CD4-positive, alpha-beta T cell treated with Interleukin-2 at 100 ng/mL for 4 hours (primary cell): Measurements from ENCODE around the gene RAN.
"Not testable (repeated sequence)": the region's sequence is repeated elsewhere in the genome, so short reads cannot be mapped to it uniquely, and the experiment has no call there.

ENCODE experiments used
- DNase-seq: peaks from one replicate; pipeline ENCODE4 v3.0.0-alpha.2; 2020; ENCODE audit warnings: low spot score

The RAN gene

DNA sequence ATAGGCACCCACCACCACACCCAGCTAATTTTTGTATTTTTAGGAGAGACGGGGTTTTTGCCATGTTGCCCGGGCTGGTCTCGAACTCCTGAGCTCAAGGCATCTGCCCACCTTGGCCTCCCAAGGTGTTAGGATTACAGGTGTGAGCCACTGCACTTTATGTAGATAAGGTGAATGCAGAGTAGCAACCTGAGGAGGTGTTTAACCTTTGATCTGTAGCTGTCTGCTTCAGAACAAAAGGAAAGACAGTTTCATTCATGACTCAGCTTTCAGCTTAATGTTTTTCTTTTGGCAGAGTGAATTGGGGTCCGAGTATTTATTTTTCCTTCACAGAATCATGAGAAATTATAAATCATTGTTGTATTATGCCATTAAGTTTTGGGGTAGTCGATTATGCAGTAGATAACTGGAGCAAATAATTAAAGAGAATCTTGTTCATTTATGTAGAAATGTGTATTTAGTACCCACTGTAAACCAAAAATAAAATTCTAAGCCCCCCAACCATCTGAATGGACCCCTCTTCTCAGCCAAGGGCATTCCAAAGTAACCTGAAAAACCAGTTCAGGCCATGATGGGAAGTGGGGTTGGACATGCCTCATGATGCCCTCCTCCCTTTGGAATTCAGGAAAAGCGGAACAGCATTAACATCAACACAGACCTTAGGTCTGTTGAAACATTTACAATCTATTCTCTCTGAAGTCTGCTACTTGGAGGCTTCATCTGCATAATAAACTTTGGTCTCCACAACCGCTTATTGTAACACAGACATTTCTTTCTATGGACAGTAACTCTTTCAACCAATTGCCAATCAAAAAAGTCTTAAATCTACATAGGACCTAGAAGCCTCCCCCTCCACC lies 22.1 kb upstream of the RAN start:
- DNase-seq, result no peak

DNA sequence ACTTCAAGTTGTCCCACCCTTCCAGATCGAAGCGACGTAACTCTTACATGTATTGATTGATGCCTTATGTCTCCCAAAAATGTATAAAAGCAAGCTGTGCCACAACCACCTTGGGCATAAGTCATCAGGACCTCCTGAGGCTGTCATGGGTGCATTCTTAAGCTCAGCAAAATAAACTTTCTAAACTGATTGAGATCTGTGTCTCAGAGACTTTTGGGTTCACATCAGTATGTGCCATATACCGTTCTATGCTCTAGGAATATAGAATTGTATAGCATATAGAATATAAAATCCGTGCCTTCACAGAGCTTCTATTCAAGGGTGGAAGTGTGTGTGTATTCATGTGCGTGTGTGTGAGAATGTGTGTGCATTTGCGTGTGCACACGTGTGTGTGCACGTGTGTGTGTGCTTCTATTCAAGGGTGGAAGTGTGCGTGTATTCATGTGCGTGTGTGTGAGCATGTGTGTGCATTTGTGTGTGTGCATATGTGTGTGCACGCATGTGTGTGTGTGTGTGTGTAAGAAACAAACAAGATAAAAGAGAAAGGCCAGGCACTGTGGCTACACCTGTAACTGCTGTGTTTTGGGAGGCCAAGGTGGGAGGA lies 21.3 kb upstream of the RAN start:
- no peak for DNase-seq

DNA sequence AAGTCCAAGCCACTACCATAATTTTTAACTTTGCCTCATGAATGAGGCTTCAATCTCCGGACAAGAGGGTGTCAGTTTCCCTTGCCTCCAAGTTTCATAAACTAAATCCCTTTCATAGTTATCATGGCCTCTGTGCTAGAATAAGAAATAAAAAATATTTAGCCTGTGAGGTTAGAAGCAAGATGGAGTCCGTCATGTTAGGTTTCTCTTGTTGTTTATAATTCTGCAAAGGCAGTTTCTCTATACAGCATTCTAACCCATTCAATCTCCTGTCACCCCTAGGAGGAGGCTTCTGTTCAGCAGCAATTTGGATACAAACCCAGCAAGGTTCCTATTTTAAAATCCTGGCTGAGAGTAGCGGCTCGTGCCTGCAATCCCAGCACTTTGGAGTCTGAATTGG lies 15.8 kb upstream of the RAN start:
- no peak for DNase-seq

DNA sequence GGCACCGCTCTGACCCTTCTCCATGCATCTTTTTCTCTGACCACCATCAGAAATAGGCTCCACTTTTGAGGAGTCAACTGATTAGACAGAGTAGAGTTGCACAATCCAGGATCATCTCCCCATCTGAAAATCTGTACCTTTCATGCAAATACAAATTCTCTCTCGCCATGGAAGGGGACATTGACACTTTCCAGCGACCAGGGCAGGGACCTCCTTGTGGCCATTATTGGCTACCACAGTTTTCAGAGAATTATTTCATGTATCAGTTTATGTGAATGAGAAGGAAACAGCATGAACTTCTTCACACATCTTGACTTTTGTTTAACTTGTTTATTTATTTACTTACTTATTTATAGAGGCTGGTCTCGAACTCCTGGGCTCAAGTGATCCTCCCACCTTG lies 13.8 kb upstream of the RAN start:
- DNase-seq, result no peak

DNA sequence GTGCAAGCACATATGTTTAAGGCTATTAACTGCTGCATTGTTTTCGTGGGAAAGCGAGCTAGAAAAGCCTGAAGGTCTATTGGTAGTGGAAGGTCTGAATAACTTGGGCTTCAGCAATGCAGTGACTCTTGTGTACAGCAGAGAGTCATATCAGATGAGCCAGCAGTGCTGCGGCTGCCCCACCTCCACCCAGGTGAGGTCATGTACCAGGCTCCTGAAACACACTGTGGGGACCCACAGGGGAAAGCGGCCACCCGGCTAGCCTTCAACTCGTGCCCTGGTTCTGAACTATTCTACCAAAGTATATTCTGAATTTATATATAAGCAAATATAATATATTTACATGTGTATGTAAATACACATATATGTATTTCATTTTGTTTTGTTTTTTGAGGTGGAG lies 12.7 kb upstream of the RAN start:
- no peak for DNase-seq

DNA sequence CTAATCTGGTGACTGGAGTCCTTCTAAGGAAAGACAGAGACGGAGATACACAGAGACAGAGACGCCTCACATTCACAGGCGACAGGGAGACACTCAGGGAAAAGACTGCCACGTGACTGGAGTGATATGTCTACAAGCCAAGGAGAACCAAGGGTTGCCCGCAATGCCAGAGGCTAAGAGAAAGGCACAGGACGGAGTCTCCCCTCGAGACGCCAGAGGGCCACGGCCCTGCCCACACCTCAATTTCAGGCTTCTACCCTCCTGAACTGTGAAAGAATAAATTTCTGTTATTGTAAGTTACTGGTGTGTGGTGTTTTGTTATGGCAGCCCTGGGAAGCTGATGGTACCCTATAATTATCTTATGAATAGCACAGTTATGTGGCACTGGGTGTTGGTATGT lies 11.6 kb upstream of the RAN start:
- no peak for DNase-seq

DNA sequence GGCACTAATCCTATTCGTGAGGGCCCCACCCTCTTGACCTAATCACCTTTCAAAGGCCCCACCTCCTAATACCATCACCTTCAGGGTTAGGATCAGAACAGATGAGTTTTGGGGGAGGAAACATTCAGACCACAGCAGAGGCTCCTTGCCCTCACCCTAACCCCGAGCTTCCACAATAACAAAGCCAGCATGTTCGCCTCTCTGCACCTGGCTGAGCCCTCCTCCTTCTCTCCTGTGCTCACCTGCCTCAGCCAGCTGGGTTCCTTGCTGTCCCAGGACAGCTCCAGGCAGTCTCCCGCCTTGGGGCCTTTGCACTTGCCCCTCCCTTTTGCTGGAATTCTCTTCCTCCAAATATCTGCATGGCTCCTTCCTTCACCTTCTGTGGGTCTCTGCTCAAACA lies 9.7 kb upstream of the RAN start:
- no peak for DNase-seq

DNA sequence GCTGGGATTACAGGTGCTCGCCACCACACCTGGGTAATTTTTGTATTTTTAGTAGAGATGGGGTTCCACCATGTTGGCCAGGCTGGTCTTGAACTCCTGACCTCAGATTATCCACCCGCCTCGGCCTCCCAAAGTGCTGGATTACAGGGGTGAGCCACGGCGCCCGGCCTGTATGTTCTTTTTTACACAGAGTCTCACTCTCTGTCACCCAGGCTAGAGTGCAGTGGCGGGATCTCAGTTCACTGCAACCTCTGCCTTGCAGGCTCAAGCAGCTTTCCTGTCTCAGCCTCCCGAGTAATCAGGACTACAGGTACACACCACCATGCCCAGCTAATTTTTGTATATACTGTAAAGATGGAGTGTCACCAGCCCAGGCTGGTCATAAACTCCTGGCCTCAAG lies 9.1 kb upstream of the RAN start:
- DNase-seq, result not testable (repeated sequence)

DNA sequence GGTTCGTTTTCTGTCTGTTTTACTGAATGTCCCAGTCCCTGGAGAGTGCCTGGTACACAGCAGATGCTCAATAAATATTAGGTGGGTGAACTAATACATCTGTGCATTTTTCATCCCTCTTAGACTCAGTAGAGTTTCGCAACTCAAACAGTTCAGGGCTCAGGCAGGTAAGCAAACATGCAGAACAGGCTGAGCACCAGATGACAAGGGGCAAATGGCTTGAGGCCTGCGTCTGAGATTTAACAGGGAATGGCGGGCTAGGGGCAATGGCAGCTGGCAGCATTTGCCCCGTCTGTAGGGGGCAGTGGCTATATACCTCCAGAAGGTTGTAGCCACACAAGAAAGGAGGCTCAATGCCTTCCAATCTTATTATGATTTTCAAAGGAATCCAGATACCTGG lies 8.6 kb upstream of the RAN start:
- no peak for DNase-seq

DNA sequence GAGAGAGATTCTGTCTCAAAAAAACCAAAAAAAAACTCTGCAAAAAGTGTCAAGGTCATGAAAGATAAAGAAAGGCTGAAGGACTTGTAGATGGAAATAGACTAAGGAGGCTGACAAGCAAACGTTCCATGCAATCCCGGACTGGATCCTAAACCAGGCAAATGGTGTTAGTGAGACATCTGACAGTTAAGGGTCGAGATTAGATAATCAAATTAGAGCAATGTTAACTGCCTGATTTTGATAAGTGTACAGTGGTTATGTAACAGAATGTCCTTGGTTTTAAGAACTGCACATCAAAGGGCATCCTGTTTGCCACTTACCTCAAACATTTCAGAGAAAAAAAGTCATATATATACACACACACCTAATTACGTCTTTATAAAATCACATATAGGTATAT lies 3.5 kb upstream of the RAN start:
- DNase-seq, result peak; percentile 51

DNA sequence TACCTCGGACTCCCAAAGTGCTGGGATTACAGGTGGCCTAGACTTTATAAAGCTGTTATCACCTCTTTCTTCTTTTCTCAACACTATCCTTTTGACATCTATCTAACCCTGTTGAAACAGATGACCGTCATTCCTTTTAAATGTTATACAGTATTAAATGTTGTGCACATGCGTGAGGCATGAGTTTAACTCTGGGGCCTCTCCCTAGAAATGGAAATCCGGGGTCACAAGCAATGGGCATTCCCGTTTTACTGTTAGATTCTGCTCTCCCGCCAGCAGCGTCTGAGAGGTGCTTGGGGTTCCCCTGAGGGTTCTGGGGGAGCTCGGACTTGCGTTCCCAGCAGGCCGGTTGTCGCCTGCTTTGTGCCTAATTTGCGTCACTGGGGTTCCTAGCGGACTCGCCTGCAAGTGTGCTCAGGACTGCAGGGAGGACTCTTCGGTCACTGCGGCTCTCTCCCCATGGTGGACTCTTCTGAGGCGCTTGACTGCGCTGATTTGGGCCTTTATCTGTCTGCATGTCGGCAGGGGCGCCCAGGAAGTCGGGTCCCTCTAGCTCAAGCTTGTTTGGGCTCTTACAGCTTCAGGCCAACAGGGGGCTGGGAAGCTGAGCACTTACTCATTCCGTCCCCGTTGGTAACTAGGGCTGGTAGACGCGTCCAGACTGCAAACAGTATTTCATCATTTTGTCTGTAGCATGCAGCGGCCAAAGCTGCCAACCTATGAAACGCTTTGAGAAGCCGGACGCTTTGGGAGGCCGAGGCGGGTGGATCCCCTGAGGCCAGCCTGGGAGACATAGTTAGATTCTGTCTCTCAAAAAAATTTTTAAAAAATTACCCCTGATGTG lies 1.2 kb upstream of the RAN start:
- DNase-seq, result peak; percentile 77

DNA sequence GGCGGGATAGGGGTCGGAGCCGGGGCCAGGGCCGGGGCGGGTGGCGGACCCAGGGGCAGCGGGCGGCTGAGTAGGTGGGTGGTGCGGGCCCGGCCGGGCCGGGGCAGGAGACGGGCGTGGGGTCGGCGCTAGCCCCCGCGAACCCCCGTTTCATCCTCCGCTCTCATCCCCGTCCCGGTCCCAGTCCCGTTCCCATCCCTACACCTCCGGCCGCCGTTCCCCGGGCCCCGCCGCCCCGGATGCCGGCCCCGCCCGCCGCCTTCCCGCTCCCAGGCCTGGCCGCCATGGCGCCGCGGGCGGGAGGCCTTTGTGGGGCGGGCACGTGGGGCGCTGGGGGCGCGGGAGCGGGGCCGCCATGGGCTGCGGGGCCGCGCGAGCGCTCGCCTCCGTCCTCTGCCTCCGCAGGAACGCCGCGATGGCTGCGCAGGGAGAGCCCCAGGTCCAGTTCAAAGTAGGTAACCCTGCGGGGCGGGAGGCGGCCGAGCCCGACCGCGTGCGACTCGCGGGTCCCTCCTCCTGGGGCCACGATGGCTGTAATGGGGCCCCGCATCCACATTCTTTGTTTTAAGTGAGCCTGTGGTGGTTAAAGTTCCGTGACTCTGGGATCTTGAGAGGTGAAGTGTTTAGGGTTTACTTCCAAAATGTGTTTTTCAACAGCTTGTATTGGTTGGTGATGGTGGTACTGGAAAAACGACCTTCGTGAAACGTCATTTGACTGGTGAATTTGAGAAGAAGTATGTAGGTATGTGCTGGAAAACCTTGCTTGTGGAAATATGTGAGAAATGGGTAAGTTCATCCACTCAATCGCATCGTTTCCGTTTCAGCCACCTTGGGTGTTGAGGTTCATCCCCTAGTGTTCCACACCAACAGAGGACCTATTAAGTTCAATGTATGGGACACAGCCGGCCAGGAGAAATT lies 572 bp downstream of the RAN start:
- peak; percentile 26 for DNase-seq

DNA sequence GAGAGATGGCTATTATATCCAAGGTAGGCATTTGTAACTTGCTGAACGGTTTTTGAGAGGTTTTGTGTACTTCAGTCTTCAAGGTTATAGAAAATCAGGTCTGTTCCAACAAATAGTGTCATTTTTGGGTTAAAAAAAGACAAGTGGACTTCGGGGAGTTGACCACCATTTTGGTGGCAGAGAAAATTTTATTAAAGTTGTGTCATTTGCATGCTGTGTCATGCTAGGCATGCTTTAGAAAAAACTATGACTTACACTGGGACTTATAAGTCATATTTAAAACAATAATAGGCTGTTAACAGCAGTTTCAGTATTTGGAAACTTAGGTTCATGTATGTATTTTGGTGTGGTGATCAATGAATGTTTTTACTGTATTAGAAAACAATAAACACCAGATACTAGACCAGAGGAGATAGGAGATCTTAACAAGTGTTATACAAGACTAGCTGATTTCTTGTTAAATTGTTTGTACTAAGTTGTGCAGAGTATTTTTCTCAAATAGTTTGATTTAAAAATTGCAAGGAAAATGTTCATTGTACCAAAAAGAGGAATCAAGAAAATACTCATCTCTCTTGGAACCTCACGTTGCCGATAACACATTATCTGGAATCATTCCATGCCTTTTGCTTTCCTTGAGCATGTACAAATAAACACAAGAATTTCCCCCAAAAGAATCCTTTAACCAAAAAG lies 1.4 kb downstream of the RAN start:
- DNase-seq, result no peak

DNA sequence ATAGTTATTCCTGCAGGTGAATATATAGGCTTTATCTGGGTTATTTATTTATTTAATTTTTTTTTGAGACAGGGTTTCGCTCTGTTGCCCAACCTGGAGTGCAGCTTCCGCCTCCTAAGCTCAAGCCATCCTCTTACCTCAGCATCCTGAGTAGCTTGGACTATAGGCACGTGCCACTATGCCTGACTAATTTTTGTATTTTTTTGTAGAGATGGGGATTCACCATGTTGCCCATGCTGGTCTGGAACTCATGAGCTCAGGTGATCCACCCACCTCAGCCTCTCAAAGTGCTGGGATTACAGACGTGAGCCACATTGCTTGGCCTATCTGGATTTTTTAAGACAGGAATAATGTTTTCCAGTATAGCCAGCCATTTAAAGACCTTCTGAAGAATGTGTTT lies 2.0 kb downstream of the RAN start:
- DNase-seq, result no peak

DNA sequence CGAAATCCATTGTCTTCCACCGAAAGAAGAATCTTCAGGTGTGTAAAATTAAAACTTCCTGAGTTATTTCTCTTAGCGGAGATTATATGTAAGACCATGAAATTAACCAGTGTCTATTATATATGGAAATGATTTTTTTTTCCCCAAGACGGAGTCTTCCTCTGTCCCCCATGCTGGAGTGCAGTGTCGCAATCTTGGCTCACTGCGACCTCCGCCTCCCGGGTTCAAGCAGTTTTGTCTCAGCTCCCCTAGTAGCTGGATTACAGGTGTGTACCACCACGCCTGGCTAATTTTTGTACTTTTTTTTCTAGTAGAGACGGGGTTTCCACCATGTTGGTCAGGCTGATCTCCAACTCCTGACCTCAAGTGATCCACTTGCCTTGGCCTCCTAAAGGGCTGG lies 2.8 kb downstream of the RAN start:
- no peak for DNase-seq

DNA sequence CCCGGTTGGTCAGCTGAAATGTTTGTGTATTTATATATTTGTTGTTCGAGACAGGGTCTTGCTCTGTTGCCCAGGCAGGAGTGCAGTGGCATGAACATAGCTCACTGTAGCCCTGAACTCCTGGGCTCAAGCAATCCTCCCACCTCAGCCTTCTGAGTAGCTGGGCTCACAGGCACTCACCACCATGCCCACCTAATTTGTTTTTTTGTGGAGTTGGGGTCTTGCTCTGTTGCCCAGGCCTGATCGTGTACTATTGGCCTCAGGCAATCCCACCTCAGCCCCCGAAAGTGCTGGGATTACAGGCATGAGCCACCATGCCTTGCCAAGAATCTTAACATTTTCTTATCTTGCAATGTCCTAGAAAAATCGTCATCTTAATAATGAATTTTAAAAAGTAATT lies 3.3 kb downstream of the RAN start:
- DNase-seq, result no peak

DNA sequence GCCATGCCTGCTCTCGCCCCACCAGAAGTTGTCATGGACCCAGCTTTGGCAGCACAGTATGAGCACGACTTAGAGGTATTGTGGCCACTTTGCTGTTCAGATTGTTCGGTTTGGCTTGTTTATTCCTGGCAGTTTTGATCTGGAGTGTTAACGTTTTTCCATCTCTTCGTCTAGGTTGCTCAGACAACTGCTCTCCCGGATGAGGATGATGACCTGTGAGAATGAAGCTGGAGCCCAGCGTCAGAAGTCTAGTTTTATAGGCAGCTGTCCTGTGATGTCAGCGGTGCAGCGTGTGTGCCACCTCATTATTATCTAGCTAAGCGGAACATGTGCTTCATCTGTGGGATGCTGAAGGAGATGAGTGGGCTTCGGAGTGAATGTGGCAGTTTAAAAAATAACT lies 3.8 kb downstream of the RAN start:
- DNase-seq, result not testable (repeated sequence)

DNA sequence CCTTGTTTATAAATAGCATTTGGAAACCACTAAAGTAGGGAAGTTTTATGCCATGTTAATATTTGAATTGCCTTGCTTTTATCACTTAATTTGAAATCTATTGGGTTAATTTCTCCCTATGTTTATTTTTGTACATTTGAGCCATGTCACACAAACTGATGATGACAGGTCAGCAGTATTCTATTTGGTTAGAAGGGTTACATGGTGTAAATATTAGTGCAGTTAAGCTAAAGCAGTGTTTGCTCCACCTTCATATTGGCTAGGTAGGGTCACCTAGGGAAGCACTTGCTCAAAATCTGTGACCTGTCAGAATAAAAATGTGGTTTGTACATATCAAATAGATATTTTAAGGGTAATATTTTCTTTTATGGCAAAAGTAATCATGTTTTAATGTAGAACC lies 4.4 kb downstream of the RAN start:
- no peak for DNase-seq

DNA sequence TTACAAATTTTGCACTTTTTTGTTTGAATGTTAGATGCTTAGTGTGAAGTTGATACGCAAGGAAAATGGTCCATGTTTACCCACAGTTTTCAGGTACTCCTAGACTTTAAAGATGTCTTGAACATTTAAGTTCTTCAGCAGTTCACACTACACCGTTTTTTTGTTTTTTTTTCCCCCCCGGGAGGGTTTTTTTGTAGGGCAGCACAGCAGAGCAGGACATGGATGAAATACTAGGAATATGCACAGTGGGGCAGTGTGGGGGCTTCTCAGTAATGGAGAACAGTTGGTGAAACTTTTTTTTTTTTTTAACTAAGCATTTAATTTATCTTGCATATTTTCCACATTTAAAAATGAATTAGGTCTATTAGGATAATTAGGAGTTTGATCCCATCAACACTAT lies 4.9 kb downstream of the RAN start:
- DNase-seq, result no peak

DNA sequence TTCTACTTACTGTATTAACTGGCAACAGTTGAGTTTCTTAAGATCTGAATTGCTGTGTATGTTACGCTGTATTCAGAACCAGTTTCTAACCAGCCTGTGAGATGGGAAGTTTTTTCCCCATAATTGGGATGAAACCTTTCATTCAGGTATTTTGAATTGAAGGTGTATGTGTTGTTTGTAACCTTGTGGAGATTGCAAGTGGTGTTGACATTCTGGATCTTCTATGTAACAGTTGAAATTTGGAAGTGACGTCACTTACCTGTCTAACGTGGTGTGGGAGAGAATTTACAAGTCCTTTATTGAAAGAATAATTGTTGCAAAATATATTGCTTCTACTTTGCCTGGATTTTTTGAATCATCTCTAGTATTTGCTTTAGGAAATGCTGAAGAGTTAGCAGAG lies 5.5 kb downstream of the RAN start:
- no peak for DNase-seq
